HG03045 (cell line): Measurements from ENCODE around the gene FAM98B.
A peak's percentile ranks its signal among the peaks of the same experiment; 100 is the strongest.

Experiments used
- ATAC-seq: cut with Tn5 transposase; IDR thresholded peaks from one replicate; pipeline ENCODE4 v1.9.1; 2021; ENCODE audit warnings: mild to moderate bottlenecking, moderate library complexity; ENCODE audit not compliant: unreplicated experiment

Gene FAM98B

DNA sequence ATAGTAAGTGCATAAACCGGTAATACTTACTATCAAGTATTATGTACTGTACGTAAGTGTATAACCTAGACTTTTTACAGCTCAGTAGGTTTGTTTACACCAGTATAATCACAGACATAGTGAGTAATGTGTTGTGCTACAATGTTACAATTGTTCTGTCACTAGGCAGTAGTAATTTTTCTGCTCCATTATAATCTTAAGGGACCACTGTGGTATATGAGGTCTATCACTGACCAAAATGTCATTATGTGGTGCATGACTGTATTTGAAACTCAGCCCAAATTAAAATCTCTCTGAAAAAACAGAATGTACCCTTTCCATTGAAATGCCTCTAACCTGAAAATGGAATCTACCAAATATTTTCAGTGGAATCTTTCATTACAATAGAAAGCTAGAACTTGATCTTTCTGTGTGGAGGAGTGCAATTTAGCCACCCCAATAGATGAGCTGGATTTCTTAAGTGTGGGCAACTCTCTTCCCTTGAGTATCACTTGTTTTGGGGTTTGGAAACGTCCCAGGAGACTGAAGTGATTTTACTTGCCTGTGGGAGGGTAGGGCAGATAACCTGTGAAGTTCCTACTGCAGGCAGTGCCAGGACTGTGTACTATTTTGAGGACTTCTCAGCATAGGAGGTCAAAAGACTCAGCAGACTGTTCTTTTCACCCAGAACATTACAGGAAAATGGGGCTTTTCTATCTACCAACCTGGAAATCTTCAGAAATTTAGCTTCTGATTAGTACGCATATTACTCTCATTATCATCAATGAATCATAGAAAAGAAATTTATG, 50.9 kb downstream of the FAM98B start:
- no peak for ATAC-seq

DNA sequence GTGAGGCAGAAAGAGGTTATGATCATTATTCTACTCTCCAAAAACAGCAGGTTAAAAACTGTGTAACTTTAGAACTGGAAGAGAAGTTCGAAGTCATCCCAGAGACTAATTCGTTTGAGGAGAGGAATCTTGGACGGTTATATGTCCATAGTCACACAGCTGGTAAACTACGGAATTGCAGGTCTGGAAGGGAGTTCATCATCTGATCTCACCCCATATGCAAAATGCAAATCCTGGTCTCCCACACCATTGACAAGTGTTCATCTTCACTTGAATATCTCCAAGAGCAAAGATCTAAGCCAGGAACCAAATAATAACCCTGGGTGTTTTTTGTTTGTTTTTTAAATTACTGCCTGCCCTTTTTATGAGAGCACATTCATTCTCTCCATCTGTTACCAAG, 53.1 kb downstream of the FAM98B start:
- ATAC-seq = no peak

DNA sequence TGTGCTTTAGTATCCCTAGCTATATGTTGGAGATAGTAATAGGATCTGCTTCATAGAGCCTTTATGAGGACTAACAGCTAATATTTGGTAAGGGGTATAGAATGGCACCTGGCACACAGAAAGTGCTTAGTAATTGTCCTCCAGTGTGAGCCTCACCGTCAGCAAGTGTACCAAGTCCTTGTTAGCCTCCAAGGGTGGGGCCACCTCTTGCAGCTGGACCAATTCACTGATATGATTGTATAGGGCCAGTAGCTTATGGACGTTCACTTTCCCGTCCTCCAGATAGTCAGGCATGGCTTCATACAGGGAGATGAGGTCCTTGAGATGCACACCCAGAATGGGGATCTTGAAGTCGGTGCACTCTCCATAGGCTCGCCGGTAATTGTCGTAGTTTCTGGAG, 53.6 kb downstream of the FAM98B start:
- ATAC-seq = no peak

GRCh38 chr15:38508647-38509046, 54.7 kb downstream of the FAM98B start:
- no peak for ATAC-seq

DNA sequence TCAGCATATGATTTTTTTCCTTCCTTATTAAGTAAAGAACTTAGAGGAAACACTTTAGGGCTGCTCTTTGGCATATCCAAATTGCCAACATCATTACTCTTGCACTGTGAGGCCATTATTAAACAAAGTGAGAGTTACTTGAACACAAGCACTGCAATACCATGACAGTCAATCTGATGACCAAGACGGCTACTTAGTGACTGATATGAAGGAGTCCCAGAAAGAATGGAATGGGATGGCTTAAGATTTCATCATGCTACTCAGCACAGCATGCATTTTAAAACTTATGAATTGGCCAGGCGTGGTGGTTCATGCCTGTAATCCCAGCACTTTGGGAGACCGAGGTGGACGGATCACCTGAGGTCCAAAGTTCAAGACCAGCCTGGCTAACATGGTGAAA, 55.2 kb downstream of the FAM98B start:
- ATAC-seq = no peak

- no peak for ATAC-seq
Measured at GRCh38 chr15:38512901-38513300, 59.0 kb downstream of the FAM98B start.

DNA sequence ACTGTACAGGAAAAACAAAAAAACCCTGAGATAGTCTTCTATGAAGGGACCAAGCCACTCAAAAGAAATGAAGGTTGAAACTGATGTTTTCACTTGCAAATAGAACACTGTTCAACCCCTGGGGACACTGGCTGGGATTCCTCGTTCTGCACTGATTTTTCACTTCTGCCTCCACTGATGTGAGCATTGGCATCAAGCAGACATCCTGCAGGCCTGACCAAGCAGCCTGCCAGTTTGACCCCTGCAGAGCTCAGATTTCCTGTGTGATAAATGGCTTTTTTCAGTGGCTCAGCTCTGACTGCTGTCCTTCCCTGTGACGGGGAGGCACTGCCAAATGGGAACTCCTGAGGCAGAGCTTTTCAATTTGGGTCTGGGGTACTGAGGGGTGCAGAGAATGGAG, 60.7 kb downstream of the FAM98B start:
- no peak for ATAC-seq

DNA sequence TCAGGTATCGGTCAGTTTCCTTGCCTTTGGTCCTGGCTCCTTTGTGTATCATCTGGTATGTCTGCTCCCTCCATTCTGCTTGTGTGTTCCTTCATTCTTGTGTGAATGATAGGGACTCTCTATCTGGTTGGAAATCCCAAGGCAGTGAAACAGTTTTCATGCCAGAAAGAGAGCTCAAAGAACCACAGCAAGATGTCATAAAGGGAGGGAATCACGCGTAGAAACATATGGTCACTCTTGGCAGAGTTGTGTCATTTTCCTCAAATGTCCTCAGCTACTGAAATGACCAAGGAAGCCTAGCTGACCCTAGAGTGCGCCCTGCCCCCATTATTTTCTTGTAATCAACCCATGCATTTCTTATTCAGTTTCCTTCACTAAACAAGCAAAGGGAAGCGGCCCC, 62.7 kb downstream of the FAM98B start:
- ATAC-seq = no peak

GRCh38 chr15:38517312-38517975, 63.5 kb downstream of the FAM98B start:
- ATAC-seq = no peak

GRCh38 chr15:38518084-38518483, 64.2 kb downstream of the FAM98B start:
- ATAC-seq = no peak

DNA sequence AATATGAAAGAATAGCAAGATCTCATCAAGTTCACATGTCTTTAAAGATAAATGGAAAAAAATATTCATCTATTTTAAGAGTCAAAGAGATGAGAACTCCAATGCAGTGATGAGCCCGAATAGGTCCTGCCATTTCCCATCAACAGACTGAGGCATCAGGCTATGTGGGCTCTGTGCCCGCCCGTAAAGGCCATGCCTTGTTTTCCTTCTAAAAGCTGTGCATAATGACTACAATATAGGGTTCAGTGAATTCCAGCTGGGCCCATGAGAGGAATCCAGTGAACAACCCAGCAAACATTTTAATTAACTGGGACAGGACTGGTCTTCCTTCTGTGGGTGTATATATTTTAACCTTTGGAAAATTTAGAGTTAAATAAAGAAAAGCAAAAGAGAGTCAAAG, 66.1 kb downstream of the FAM98B start:
- no peak for ATAC-seq

GRCh38 chr15:38521316-38521715, 67.4 kb downstream of the FAM98B start:
- ATAC-seq = no peak

- ATAC-seq = no peak
Measured at GRCh38 chr15:38522922-38523321, 69.0 kb downstream of the FAM98B start.

GRCh38 chr15:38524156-38524555, 70.2 kb downstream of the FAM98B start:
- ATAC-seq = no peak

DNA sequence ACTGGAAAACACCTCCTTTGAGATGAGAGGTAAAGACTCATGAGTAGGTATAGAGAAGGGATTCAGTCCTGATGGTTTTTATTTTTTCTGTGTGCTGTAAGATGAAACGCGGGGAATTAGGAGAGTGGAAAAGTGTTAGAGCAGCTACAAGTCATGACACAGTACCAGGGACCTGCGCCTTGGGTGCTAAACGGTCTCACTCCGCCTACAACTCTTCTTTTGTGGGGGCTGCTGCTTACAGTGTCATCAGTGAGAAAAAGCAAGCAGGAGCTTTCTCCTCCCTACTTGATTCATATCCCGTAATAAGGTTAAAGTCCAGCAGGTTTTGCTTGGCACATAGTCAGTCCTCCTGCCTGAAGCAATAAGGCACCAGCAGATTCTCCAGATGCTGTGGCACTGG, 71.6 kb downstream of the FAM98B start:
- ATAC-seq = no peak

DNA sequence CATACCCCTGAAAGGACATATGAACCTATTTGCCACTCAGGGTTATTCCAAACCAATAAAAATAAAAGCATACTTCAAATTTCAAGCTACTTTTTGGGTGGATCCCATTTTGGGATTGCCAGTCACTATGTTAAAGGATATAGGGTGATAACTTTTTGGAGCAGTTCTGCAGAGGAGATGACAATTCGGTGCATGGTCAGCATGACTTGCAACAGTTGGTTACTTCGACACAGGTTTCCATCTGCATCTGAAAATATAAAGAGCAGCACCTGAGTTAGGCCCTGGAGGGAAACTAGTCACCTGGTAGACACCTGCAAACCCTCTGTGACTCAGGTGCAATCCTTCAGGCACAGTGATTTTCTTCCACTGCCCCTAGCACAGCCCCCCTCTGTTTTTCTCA, 72.2 kb downstream of the FAM98B start:
- no peak for ATAC-seq

GRCh38 chr15:38528294-38528693, 74.4 kb downstream of the FAM98B start:
- ATAC-seq = no peak

DNA sequence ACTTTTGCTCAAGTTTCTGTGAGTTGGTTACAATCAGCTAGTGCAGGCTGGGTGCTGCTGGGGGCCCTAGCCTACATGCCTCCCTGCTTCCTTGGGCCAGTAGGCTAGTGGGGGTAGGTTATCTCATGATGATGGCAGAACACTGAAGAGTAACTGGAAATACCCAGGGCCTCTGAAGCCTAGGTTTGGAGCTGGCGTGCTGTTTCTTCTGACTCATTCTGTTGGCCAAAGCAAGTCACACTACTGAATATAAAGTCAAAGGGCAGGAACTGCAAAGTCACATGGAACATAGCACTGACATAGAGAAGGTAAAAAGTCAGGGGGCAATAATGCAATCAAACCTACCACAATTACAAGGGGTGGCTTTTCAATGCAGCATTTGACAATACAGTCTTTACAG, 76.2 kb downstream of the FAM98B start:
- peak; percentile 65 for ATAC-seq

- no peak for ATAC-seq
Measured at GRCh38 chr15:38531509-38531908, 77.6 kb downstream of the FAM98B start.

DNA sequence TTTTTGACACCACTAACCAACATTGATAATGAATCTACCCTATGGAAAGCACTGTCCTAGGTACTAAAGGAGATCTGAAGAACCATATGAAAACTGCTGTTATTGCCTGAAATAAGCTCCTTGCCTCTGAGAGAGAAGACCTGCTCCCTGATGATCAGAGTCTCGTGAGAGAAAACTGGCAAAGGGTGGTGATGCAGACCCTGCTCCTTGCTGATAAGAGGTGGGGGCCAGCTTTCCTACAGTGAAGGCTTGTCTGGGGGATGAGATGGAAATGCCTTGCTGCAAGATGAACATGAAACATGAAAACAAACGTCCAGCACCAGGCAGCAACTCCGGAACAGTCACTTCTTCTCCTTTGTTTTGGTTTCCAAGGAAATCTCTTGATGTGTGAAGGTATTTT, 78.8 kb downstream of the FAM98B start:
- ATAC-seq = no peak

- no peak for ATAC-seq
Measured at GRCh38 chr15:38533416-38533915, 79.5 kb downstream of the FAM98B start.

DNA sequence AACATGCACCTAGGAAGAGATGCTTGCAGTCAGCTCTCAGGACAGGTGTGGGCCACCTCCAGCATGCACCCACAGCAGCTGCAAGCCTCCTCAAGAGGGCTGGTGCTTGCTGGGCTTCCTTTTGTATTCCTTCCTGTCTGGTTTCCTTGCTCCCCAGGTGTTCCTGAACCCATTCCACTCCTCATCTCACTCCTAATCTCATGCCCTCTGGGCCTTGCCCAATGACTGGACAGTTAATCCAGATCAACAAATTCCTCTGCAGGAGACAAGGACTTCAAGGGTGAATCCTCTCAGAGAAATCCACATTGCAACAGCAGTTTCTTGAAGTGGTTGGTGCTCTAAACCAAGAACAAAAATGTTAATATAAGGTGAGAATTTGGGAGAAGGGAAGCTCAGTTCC, 80.0 kb downstream of the FAM98B start:
- no peak for ATAC-seq
